ENCODE results near the gene RTN4R.

RTN4R gene

DNA sequence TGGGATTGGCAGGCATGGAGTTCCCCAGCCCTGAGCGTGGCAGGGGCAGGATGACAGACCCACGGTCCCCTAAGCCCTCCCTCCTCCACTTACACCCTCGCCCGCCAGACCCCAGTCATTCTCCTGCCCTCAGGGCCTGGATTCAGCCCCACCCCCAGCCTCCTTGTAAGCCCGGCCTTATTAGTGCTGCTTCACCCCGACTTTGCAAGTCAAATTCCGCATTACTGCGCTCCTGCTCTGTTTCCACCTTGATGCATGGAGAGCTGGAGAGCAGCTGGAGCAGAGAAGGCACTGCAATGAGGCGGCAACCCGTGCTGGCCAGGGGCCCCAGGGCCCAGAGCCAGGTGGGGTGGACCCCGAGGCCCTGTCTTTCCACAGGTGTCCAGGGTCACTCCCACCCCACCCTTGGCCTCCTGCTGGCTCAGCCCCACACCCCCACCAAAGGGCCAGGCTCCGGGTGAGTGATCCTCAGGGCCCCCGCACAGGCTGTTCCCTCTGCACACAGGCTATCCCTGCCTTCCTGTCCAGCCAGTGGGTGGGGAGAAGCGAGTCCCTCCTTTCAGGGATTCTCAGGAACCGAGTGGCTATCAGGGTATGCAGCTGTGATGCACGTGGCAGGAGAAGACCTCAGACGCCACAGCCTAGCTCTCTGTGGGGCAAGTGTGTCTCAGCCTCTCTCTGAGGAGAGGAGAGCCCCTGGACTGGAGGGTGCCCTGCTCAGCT lies 36.4 kb downstream of the RTN4R start:
- no peak for DNase-seq (ENCODE audit: low read depth)
- H3K4me3 ChIP-seq (ENCODE audit: low read length), result no peak overlapping the region
- TF ChIP-seq, protein P1, sequence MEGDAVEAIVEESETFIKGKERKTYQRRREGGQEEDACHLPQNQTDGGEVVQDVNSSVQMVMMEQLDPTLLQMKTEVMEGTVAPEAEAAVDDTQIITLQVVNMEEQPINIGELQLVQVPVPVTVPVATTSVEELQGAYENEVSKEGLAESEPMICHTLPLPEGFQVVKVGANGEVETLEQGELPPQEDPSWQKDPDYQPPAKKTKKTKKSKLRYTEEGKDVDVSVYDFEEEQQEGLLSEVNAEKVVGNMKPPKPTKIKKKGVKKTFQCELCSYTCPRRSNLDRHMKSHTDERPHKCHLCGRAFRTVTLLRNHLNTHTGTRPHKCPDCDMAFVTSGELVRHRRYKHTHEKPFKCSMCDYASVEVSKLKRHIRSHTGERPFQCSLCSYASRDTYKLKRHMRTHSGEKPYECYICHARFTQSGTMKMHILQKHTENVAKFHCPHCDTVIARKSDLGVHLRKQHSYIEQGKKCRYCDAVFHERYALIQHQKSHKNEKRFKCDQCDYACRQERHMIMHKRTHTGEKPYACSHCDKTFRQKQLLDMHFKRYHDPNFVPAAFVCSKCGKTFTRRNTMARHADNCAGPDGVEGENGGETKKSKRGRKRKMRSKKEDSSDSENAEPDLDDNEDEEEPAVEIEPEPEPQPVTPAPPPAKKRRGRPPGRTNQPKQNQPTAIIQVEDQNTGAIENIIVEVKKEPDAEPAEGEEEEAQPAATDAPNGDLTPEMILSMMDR (conservative IDR thresholded peaks at IDR 0.05; ENCODE audit: low read depth, low read length), result no peak

DNA sequence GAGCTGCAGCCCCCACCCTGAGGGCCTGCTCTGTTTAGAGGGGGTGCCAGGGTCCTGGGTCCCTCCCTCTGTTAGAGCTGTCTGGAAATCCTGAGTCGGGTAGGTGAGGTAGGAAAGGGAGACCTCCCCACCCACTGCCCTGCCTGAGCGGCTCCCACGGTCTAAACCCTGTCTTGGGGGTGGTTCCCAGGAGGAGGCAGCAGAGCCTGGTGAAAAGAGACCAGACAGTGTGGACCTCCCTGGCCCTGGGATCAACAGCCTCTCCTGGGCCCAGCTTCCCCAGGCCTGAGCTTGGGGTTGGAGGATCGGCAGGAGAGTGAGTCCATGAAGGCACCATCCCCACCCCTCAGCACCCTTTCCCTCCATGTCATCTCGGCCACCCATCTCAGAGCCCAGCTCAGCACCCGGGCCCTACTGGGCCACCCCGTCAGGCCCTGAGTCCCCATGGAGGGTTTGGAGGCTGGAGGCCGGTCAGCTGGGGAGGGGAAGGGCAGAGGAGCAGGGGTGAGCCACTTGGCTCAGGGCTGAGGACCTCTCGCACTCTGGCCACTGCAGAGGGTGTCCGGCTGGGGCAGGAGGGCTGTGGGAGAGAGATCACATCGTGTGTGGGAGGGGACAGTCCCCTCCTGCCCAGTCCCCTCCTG lies 37.2 kb downstream of the RTN4R start:
- DNase-seq (ENCODE audit: low read depth), result no peak
- H3K4me3 ChIP-seq (ENCODE audit: low read length), result no peak overlapping the region
- TF ChIP-seq, protein P1 (conservative IDR thresholded peaks at IDR 0.05; ENCODE audit: low read depth, low read length), result no peak

DNA sequence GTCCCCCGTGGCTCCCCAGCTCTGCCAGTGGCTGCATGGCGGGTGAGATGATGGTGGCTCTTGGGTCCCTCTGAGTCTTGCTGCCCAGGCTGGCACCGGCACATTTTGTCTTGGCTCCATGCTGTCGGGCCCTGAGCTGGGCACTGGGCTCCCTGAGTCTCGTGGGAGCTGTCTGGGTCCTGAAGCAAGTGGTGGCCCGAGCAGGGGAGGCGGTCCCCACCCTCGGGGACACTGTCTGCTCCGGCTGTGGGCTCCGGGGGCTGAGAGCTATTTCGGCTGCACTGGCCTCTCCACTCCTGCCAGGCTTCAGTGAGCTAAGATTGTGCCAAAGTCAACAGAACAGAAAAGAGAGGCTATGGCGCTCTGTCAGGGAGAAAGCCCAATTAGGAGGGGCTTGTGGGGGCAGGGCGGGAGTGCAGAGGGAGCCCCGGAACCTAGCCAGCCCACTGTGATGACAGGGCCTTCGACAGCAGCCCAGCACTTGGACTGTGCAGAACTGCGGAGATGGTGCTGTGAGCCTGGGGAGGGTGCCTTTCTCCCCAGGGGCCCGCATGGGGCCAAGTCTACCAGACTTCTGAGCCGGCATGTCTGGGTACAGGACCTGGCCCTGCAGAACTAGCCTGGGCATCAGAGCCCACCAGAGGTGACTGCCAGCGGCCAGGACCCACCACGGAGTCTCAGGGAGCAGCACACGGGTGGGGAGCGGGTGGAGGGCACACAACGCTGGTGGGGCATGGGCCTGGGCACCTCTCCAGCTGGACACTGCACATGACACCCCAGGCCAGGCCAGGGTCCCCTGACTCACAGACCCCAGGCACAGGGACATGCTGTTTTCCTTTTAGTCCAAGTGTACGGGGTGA lies 38.0 kb downstream of the RTN4R start:
- DNase-seq (ENCODE audit: low read depth), result no peak
- TF ChIP-seq, protein P1 (conservative IDR thresholded peaks at IDR 0.05; ENCODE audit: low read depth, low read length), result no peak
- no peak overlapping the region for H3K4me3 ChIP-seq (ENCODE audit: low read length)

DNA sequence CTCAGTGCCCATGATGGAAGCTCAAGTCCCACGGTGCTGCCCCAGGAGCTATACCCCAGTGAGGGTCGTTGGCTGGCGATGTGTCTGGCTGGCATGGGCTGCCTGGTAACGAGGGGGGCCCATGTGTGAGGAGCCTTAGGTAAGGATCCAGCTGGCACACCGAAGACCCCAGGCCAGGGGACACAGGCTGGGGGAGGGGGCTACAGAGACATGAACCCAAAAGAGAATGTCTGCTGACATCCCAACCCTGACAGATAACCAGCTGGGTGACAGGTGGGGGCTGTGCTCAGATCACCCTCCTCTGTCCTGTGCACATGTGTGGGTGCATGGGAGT lies 39.2 kb downstream of the RTN4R start:
- TF ChIP-seq, protein P1 (conservative IDR thresholded peaks at IDR 0.05; ENCODE audit: low read depth, low read length), result no peak
- DNase-seq (ENCODE audit: low read depth), result no peak
- no peak overlapping the region for H3K4me3 ChIP-seq (ENCODE audit: low read length)

DNA sequence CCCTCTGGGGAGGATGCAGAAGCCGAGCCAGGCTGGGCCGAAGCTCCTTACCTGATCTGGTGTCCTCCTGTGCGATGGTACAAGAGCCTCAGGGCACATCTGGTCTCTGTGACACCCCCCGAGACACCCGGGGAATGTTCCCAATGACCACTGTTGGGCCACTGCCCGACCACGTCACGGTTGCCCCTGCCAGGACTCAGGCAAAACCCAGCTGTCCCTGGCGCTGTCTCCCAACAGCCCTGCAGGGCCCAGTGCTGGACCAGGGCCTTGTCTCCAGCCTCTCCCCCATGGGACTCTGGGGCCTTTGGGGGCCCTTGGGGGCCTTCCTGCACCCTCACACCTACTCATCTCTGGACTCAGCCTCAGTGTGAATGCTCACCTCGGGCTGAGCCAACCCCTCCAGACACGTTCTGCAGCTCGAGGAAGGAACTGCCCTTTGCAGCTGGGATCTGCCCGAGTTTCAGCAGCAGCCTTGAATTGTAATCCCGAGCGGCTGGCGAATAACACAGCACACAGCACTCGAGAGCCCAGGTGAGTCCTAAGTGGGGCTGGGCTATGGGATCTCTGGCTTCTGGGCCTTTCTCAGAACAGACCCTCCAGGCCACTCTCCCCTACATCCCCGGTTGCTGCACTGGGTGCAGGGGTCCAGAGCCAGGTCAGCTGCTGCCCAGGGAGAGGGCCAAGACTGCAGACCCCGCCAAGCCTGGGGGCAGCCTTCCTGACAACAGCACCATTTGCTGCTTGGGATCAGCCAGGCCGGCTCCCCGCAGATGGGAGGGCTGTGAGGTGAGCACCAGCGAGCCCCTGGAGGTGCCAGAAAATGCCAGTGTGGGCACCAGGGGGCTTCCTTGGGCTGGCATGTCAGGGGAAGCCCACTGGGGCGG lies 39.8 kb downstream of the RTN4R start:
- DNase-seq (ENCODE audit: low read depth), result no peak
- TF ChIP-seq, protein P1 (conservative IDR thresholded peaks at IDR 0.05; ENCODE audit: low read depth, low read length), result no peak
- H3K4me3 ChIP-seq (ENCODE audit: low read length), result no peak overlapping the region

DNA sequence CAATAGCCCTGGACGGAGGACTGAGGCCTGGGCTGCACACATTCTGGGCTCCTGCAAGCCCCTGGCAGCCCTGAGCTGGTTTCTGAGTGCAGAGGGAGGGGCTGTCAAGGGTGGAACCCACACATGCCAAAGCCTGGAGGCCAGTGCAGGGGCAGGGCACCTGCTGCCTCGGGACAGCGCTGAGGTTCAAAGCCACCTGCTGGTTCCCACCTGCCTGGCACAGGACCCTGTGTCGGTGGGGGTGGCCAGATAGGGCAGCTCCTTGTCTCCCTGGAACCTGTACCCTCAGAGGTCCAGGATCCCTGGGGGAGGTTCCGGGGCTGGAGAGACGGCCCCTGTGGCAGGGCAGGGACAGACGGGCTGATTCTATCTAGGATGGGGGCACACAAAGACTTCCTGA lies 40.8 kb downstream of the RTN4R start:
- TF ChIP-seq, protein P1 (conservative IDR thresholded peaks at IDR 0.05; ENCODE audit: low read depth, low read length), result no peak
- DNase-seq (ENCODE audit: low read depth), result no peak
- no peak overlapping the region for H3K4me3 ChIP-seq (ENCODE audit: low read length)
